ENCODE results near the gene MICU2.
"Not testable (repeated sequence)": the region's sequence is repeated elsewhere in the genome, so short reads cannot be mapped to it uniquely, and the experiment has no call there.

Gene MICU2

GRCh38 chr13:21594715-21595545 lies 9.0 kb downstream of the MICU2 start:
- no peak for DNase-seq

- not testable (repeated sequence) for DNase-seq
Measured at GRCh38 chr13:21590665-21591456, 13.1 kb downstream of the MICU2 start.

- no peak for DNase-seq
Measured at GRCh38 chr13:21590231-21590630, 13.7 kb downstream of the MICU2 start.

- not testable (repeated sequence) for DNase-seq
Measured at GRCh38 chr13:21589510-21589909, 14.5 kb downstream of the MICU2 start.

- not testable (repeated sequence) for DNase-seq
Measured at GRCh38 chr13:21588411-21588810, 15.6 kb downstream of the MICU2 start.

GRCh38 chr13:21584973-21585592 lies 18.9 kb downstream of the MICU2 start:
- no peak for DNase-seq

- DNase-seq: no peak
Measured at GRCh38 chr13:21583478-21583877, 20.5 kb downstream of the MICU2 start.

- no peak for DNase-seq
Measured at GRCh38 chr13:21580736-21581135, 23.2 kb downstream of the MICU2 start.

GRCh38 chr13:21579754-21580316 lies 24.1 kb downstream of the MICU2 start:
- peak in 2 of 5 experiments; percentile 35 to 78 for DNase-seq

GRCh38 chr13:21578748-21579147 lies 25.2 kb downstream of the MICU2 start:
- no peak for DNase-seq

- DNase-seq: no peak
Measured at GRCh38 chr13:21576426-21576825, 27.5 kb downstream of the MICU2 start.

- no peak for DNase-seq
Measured at GRCh38 chr13:21573920-21574712, 29.9 kb downstream of the MICU2 start.

- no peak for DNase-seq
Measured at GRCh38 chr13:21569686-21570085, 34.3 kb downstream of the MICU2 start.

GRCh38 chr13:21568854-21569253 lies 35.1 kb downstream of the MICU2 start:
- DNase-seq: no peak

GRCh38 chr13:21567714-21568113 lies 36.3 kb downstream of the MICU2 start:
- peak in 1 of 5 experiments; percentile 21 for DNase-seq

- DNase-seq: peak in 1 of 5 experiments; percentile 42
Measured at GRCh38 chr13:21557995-21558394, 46.0 kb downstream of the MICU2 start.

- DNase-seq: no peak
Measured at GRCh38 chr13:21556051-21556450, 47.9 kb downstream of the MICU2 start.

- not testable (repeated sequence) for DNase-seq
Measured at GRCh38 chr13:21553261-21553660, 50.7 kb downstream of the MICU2 start.

GRCh38 chr13:21550918-21551317 lies 53.1 kb downstream of the MICU2 start:
- no peak for DNase-seq

- DNase-seq: no peak
Measured at GRCh38 chr13:21549633-21550032, 54.3 kb downstream of the MICU2 start.

- no peak for DNase-seq
Measured at GRCh38 chr13:21548577-21548976, 55.4 kb downstream of the MICU2 start.

- DNase-seq: no peak
Measured at GRCh38 chr13:21546372-21546771, 57.6 kb downstream of the MICU2 start.
